ENCODE measurements around the gene ODAD4. TPM values are rescaled to one million over a fixed set of nuclear protein-coding genes. Genes with fewer than 3 reads are reported as not detected.

ODAD4 gene
- polyA plus RNA-seq, 1 of the 3 experiments (the other 2 are of a cell fraction) = 1.1 TPM

DNA sequence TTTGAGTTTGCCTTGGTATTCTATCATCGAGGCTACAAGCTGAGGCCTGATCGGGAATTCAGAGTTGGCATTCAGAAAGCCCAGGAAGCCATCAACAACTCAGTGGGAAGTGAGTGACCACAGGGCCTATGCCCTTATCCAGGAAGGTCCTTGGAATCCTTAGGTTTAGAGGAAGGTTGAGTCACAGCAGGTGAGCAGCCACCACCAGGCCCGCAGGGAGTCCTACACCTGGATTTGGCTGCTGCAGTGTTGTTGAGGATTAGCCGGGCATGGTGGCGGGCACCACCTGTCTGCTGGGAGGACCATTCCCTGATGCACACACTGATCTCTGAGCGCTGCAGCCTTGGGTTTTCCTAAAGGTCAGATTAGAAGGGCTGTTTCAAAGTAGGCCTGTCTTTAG lies 5.2 kb downstream of the ODAD4 start:
- H3K27ac ChIP-seq (ENCODE audit: low read depth in 2 of 2, low read length in 1 of 2) = no peak overlapping the region
- POLR2A ChIA-PET = no interaction called here
- peaks cover 0 to 33% of the 10 kb centered on the region in 2 experiments; a peak in 2 of 4 replicates for H3K4me1 ChIP-seq (ENCODE audit: control insufficient read depth in 1 of 2, insufficient read depth in 2 of 2, low read depth in 1 of 2, low read length in 1 of 2)
- no peak overlapping the region for H3K9ac ChIP-seq
- no peaks in the 10 kb centered on the region for H3K9me2 ChIP-seq
- CTCF ChIA-PET = interaction anchor here (1.4 to 1.7 kb wide), 3 partner anchors 17 to 134 kb away, joined by 3 to 7 read pairs (median 4); partner anchors contain the start of gene ACLY
- H2AFZ ChIP-seq (ENCODE audit: low read depth) = no peak overlapping the region
- no peak for TF ChIP-seq SMC3 (IDR thresholded peaks at IDR 0.05; ENCODE audit: low read depth, low read length)
- WGBS (ENCODE audit: low lambda C conversion rate) = 79% methylated on average over 3 of the region's 6 CpGs
- no peaks in the 10 kb centered on the region for H3K9me3 ChIP-seq
- H3K79me2 ChIP-seq (ENCODE audit: insufficient read depth) = peaks cover 4% of the 10 kb centered on the region
- no peaks in the 10 kb centered on the region for H3K27me3 ChIP-seq (ENCODE audit: insufficient read depth)
- H3K4me2 ChIP-seq = no peak overlapping the region
- no peak for DNase-seq
- no peaks in the 10 kb centered on the region for H3F3A ChIP-seq (replicated peaks; ENCODE audit: insufficient read depth)
- no peak overlapping the region for H3K4me3 ChIP-seq (ENCODE audit: low read depth in 2 of 2, low read length in 1 of 2)
- H3K36me3 ChIP-seq (replicated peaks in 1 of 2; ENCODE audit: control insufficient read depth in 1 of 2, insufficient read depth in 2 of 2, low read length in 1 of 2) = peaks cover 7 to 18% of the 10 kb centered on the region in 2 experiments
- no peaks in the 10 kb centered on the region for H4K20me1 ChIP-seq (ENCODE audit: insufficient read depth)

DNA sequence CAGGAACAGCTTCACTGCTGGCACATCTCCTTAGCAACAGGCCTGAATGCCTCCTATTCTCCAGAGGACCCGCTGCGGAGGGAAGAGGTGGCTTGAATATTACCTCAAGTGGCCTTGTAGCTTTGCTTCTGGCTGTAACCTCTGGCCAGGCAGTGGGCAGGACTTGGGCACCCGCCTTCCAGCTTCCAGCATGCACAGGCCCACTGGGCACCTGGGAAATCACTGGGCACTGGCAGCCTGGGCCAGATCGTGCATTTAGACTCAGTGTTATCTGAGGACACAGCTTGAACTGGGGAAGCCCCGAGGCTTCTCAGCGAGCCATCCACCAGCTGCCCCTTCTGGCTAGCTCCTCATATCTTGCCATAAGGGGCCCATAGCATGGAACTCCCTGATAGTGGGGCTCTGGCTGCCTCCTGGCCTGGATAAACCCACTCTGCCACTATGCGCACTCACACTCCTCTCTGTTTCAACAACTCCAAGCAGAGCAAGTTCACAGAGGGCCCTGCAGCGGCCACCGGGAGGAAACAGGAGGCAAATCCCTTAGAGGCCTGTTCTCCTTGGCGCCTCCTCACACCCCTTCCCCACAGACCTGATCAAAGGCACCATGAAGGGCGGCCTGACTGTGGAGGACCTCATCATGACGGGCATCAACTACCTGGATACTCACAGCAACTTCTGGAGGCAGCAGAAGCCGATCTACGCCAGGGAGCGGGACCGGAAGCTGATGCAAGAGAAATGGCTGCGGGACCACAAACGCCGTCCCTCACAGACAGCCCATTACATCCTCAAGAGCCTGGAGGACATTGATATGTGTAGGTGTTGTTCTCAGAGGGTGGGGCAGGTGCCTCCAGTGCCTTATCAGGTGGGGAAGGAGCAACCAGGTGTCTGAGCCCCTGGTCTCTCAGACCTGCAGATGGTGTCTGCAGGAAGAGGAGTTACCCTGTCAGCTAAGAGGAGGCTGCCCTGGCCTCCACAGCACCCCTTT lies 7.8 kb downstream of the ODAD4 start:
- POLR2A ChIA-PET = interaction anchor here (0.9 to 1.5 kb wide), 4 partner anchors 8 to 35 kb away, joined by 3 to 5 read pairs (median 4); partner anchors contain the start of gene ODAD4
- no peak for TF ChIP-seq JUND (IDR thresholded peaks at IDR 0.05)
- TF ChIP-seq YY1 (IDR thresholded peaks at IDR 0.05; ENCODE audit: low read depth) = no peak
- peak in 1 of 2 experiments; percentile 21; a peak in 1 of 4 replicates for TF ChIP-seq EP300 (IDR thresholded peaks at IDR 0.05; ENCODE audit: borderline replicate concordance in 1 of 2, low read depth in 1 of 2, low read length in 1 of 2)
- TF ChIP-seq GATA2 (CRISPR knock-in tag; IDR thresholded peaks at IDR 0.05) = no peak
- TF ChIP-seq, protein P1, sequence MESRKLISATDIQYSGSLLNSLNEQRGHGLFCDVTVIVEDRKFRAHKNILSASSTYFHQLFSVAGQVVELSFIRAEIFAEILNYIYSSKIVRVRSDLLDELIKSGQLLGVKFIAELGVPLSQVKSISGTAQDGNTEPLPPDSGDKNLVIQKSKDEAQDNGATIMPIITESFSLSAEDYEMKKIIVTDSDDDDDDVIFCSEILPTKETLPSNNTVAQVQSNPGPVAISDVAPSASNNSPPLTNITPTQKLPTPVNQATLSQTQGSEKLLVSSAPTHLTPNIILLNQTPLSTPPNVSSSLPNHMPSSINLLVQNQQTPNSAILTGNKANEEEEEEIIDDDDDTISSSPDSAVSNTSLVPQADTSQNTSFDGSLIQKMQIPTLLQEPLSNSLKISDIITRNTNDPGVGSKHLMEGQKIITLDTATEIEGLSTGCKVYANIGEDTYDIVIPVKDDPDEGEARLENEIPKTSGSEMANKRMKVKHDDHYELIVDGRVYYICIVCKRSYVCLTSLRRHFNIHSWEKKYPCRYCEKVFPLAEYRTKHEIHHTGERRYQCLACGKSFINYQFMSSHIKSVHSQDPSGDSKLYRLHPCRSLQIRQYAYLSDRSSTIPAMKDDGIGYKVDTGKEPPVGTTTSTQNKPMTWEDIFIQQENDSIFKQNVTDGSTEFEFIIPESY (IDR thresholded peaks at IDR 0.05; ENCODE audit: borderline replicate concordance, low read depth) = no peak
- H3K27me3 ChIP-seq (ENCODE audit: insufficient read depth) = no peaks in the 10 kb centered on the region
- H3K36me3 ChIP-seq (replicated peaks in 1 of 2; ENCODE audit: control insufficient read depth in 1 of 2, insufficient read depth in 2 of 2, low read length in 1 of 2) = peaks cover 7 to 18% of the 10 kb centered on the region in 2 experiments
- H3K27ac ChIP-seq (ENCODE audit: low read depth in 2 of 2, low read length in 1 of 2) = peak overlapping the region in 1 of 2 experiments; percentile 64; a peak in 2 of 4 replicates
- 90% methylated on average over 17 of the region's 19 CpGs for WGBS (ENCODE audit: low lambda C conversion rate)
- CTCF ChIA-PET = interaction anchor here (0.8 to 2.0 kb wide), 6 partner anchors 8 to 28 kb away, joined by 3 to 8 read pairs (median 3); partner anchors contain the start of gene CNP
- no peak overlapping the region for H3K4me2 ChIP-seq
- peak; percentile 48 for DNase-seq
- H4K20me1 ChIP-seq (ENCODE audit: insufficient read depth) = no peaks in the 10 kb centered on the region
- H3K4me1 ChIP-seq (ENCODE audit: control insufficient read depth in 1 of 2, insufficient read depth in 2 of 2, low read depth in 1 of 2, low read length in 1 of 2) = peaks cover 0 to 27% of the 10 kb centered on the region in 2 experiments; a peak in 1 of 4 replicates
- H3K9me3 ChIP-seq = no peaks in the 10 kb centered on the region
- no peaks in the 10 kb centered on the region for H3K9me2 ChIP-seq
- no peak overlapping the region for H2AFZ ChIP-seq (ENCODE audit: low read depth)
- no peak overlapping the region for H3K4me3 ChIP-seq (ENCODE audit: low read depth in 2 of 2, low read length in 1 of 2)
- H3F3A ChIP-seq (replicated peaks; ENCODE audit: insufficient read depth) = no peaks in the 10 kb centered on the region
- H3K79me2 ChIP-seq (ENCODE audit: insufficient read depth) = no peaks in the 10 kb centered on the region
- no peak overlapping the region for H3K9ac ChIP-seq
